Astrocyte (in vitro differentiated cells and primary cell): ENCODE data around the gene C5orf24. TPM values are rescaled to one million over a fixed set of nuclear protein-coding genes. Genes with fewer than 3 reads are reported as not detected.

Experiments
- DNase-seq: peaks from one replicate; pipeline ENCODE4 v3.0.0-alpha.2; 2010; ENCODE audit warnings: low read depth
- FAIRE-seq: peaks from 2 replicates; lab custom pipeline; 2011; peaks lifted over from hg19 to GRCh38; lab: Jason Lieb, UNC
- H2AFZ ChIP-seq: 2 replicates; pipeline ENCODE4 v1.6.0; 2012; ENCODE audit warnings: low read depth, low read length, inconsistent platforms
- H3K27ac ChIP-seq: 2 replicates; pipeline ENCODE4 v1.5.1; 2011; ENCODE audit warnings: low read depth, low read length, inconsistent platforms
- H3K27me3 ChIP-seq: 2 replicates; pipeline ENCODE4 v1.6.0; 2011; ENCODE audit warnings: low read length, inconsistent platforms; ENCODE audit not compliant: insufficient read depth
- H3K36me3 ChIP-seq: 2 replicates; pipeline ENCODE4 v1.5.1; 2011; ENCODE audit warnings: low read length, inconsistent platforms; ENCODE audit not compliant: insufficient read depth
- H3K4me1 ChIP-seq: 2 replicates; pipeline ENCODE4 v1.5.1; 2011; ENCODE audit warnings: low read length, inconsistent platforms; ENCODE audit not compliant: insufficient read depth
- H3K4me2 ChIP-seq: 2 replicates; pipeline ENCODE4 v1.6.0; 2012; ENCODE audit warnings: low read length, inconsistent platforms
- H3K4me3 ChIP-seq: 2 replicates; pipeline ENCODE4 v1.5.1; 2011; ENCODE audit warnings: low read depth, mild to moderate bottlenecking, low read length, inconsistent platforms; ENCODE audit not compliant: insufficient read depth
- H3K79me2 ChIP-seq: 2 replicates; pipeline ENCODE4 v1.6.0; 2012; ENCODE audit warnings: mild to moderate bottlenecking, low read length, inconsistent platforms; ENCODE audit not compliant: insufficient read depth
- H3K9ac ChIP-seq: 2 replicates; pipeline ENCODE4 v1.6.0; 2012; ENCODE audit warnings: mild to moderate bottlenecking, low read length, inconsistent platforms
- H3K9me3 ChIP-seq: 2 replicates; pipeline ENCODE4 v1.5.1; 2012; ENCODE audit warnings: low read depth, mild to moderate bottlenecking, low read length, inconsistent platforms; ENCODE audit not compliant: insufficient read depth
- H4K20me1 ChIP-seq: 2 replicates; pipeline ENCODE4 v1.6.0; 2012; ENCODE audit warnings: low read length, inconsistent platforms; ENCODE audit not compliant: insufficient read depth
- H3K27ac Mint-ChIP-seq: one replicate; pipeline ENCODE4 v1.8.0; 2021; ENCODE audit warnings: mild to moderate bottlenecking, mixed read lengths; ENCODE audit not compliant: unreplicated experiment
- H3K27me3 Mint-ChIP-seq: one replicate; pipeline ENCODE4 v1.8.0; 2021; ENCODE audit warnings: low read depth, mixed read lengths; ENCODE audit not compliant: unreplicated experiment
- H3K36me3 Mint-ChIP-seq: one replicate; pipeline ENCODE4 v1.8.0; 2021; ENCODE audit warnings: low read depth, mixed read lengths; ENCODE audit not compliant: unreplicated experiment
- H3K4me1 Mint-ChIP-seq: one replicate; pipeline ENCODE4 v1.8.0; 2021; ENCODE audit warnings: low read depth, mixed read lengths; ENCODE audit not compliant: unreplicated experiment
- H3K4me3 Mint-ChIP-seq: one replicate; pipeline ENCODE4 v1.8.0; 2021; ENCODE audit warnings: mild to moderate bottlenecking, moderate library complexity, mixed read lengths; ENCODE audit not compliant: unreplicated experiment
- H3K9me3 Mint-ChIP-seq: one replicate; pipeline ENCODE4 v1.8.0; 2021; ENCODE audit warnings: mild to moderate bottlenecking, mixed read lengths; ENCODE audit not compliant: unreplicated experiment
- EZH2 ChIP-seq: IDR thresholded peaks from 2 replicates; pipeline ENCODE4 v1.6.1; 2012; ENCODE audit warnings: mild to moderate bottlenecking, low read length, inconsistent platforms; ENCODE audit not compliant: insufficient read depth
- total RNA-seq: library from RNA; stranded (reverse); gene quantifications from 2 replicates; pipeline ENCODE4 v1.2.1, GENCODE V29; 2021
- TF ChIP-seq, protein P1 (sequence below): IDR thresholded peaks from 2 replicates; pipeline ENCODE4 v1.5.1; 2011; ENCODE audit warnings: low read depth, mild to moderate bottlenecking, inconsistent platforms, low read length, moderate library complexity; ENCODE audit not compliant: insufficient read depth

Gene C5orf24
- total RNA-seq, 1 donor from 2014 or later: 88.4 TPM

DNA sequence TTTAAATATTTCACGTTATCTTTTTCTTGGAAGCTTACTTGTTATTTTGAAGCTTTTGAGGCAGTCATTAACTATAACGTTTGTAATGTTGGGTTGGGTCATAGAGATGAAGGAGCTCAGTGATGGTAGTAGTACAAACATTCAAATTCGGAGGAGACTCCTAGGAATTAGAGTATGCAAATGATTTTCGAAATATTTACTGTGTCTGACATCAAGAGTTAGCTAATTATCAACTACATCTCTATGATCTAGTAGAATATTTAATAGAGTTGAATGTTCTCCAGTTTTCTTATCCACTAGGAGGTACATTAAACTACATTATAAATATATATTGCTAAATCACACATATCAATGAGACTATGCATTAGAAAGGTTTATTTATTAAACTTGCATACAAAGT, 28.8 kb upstream of the C5orf24 start:
- H3K27me3 ChIP-seq: no peaks in the 10 kb centered on the region
- FAIRE-seq: no peak
- H3K79me2 ChIP-seq: no peaks in the 10 kb centered on the region
- Mint-ChIP-seq H3K4me1 (no peaks in the 10 kb centered on the region), H3K36me3 (peaks cover 7% of the 10 kb centered on the region), H3K9me3 (no peaks in the 10 kb centered on the region), H3K27me3 (no peaks in the 10 kb centered on the region), H3K27ac (no peak overlapping the region), H3K4me3 (no peak overlapping the region)
- H3K9me3 ChIP-seq: no peaks in the 10 kb centered on the region
- no peak for DNase-seq
- H3K4me2 ChIP-seq: no peak overlapping the region
- no peak for TF ChIP-seq EZH2
- TF ChIP-seq, protein P1, sequence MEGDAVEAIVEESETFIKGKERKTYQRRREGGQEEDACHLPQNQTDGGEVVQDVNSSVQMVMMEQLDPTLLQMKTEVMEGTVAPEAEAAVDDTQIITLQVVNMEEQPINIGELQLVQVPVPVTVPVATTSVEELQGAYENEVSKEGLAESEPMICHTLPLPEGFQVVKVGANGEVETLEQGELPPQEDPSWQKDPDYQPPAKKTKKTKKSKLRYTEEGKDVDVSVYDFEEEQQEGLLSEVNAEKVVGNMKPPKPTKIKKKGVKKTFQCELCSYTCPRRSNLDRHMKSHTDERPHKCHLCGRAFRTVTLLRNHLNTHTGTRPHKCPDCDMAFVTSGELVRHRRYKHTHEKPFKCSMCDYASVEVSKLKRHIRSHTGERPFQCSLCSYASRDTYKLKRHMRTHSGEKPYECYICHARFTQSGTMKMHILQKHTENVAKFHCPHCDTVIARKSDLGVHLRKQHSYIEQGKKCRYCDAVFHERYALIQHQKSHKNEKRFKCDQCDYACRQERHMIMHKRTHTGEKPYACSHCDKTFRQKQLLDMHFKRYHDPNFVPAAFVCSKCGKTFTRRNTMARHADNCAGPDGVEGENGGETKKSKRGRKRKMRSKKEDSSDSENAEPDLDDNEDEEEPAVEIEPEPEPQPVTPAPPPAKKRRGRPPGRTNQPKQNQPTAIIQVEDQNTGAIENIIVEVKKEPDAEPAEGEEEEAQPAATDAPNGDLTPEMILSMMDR: no peak
- H3K27ac ChIP-seq: no peak overlapping the region
- no peak overlapping the region for H3K9ac ChIP-seq
- no peaks in the 10 kb centered on the region for H3K4me1 ChIP-seq
- no peak overlapping the region for H3K4me3 ChIP-seq
- peaks cover 33% of the 10 kb centered on the region for H3K36me3 ChIP-seq
- H4K20me1 ChIP-seq: no peaks in the 10 kb centered on the region
- H2AFZ ChIP-seq: no peak overlapping the region

DNA sequence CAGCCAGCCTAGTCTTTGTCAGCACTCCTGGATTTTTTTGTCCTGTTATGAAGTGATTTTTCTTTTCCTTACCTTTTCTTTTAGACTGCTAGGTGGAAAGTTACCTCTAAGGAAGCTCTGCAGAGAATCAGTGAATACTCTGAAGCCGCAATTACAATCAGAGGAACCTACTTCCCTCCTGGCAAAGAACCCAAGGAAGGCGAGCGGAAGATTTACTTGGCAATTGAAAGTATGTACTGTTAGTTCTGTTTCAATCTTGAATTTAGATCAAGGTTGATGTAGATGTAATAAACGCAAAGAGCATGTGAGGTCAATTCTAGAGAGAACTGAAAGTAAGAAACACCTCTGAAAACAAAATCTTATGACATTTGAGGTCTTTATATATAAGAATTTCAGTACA, 27.0 kb upstream of the C5orf24 start:
- Mint-ChIP-seq H3K4me3 (no peak overlapping the region), H3K36me3 (peaks cover 5% of the 10 kb centered on the region), H3K27ac (no peak overlapping the region), H3K27me3 (no peaks in the 10 kb centered on the region), H3K4me1 (no peaks in the 10 kb centered on the region), H3K9me3 (no peaks in the 10 kb centered on the region)
- H3K4me2 ChIP-seq: no peak overlapping the region
- H3K9ac ChIP-seq: no peak overlapping the region
- TF ChIP-seq EZH2: no peak
- TF ChIP-seq, protein P1: no peak
- H3K79me2 ChIP-seq: no peaks in the 10 kb centered on the region
- H3K4me1 ChIP-seq: no peaks in the 10 kb centered on the region
- H3K27ac ChIP-seq: no peak overlapping the region
- no peak for FAIRE-seq
- H3K27me3 ChIP-seq: no peaks in the 10 kb centered on the region
- peaks cover 32% of the 10 kb centered on the region for H3K36me3 ChIP-seq
- no peak overlapping the region for H2AFZ ChIP-seq
- H3K4me3 ChIP-seq: no peak overlapping the region
- no peaks in the 10 kb centered on the region for H4K20me1 ChIP-seq
- no peaks in the 10 kb centered on the region for H3K9me3 ChIP-seq
- no peak for DNase-seq

- no peaks in the 10 kb centered on the region for H3K9me3 Mint-ChIP-seq
- TF ChIP-seq, protein P1: no peak
- TF ChIP-seq EZH2: no peak
- H3K4me3 Mint-ChIP-seq: no peak overlapping the region
- DNase-seq (no peak), FAIRE-seq (no peak)
- no peak overlapping the region for H3K4me3 ChIP-seq
- no peak overlapping the region for H2AFZ ChIP-seq
- no peaks in the 10 kb centered on the region for H3K79me2 ChIP-seq
- no peak overlapping the region for H3K4me2 ChIP-seq
- H3K9ac ChIP-seq: no peak overlapping the region
- no peaks in the 10 kb centered on the region for H3K27me3 ChIP-seq
- no peak overlapping the region for H3K27ac Mint-ChIP-seq
- H3K9me3 ChIP-seq: no peaks in the 10 kb centered on the region
- H4K20me1 ChIP-seq: no peaks in the 10 kb centered on the region
- peaks cover 6% of the 10 kb centered on the region for H3K36me3 Mint-ChIP-seq
- no peaks in the 10 kb centered on the region for H3K4me1 Mint-ChIP-seq
- no peaks in the 10 kb centered on the region for H3K4me1 ChIP-seq
- H3K27ac ChIP-seq: no peak overlapping the region
- no peaks in the 10 kb centered on the region for H3K27me3 Mint-ChIP-seq
- peaks cover 30% of the 10 kb centered on the region for H3K36me3 ChIP-seq
Observed at GRCh38 chr5:134819407-134819963, 26.3 kb upstream of the C5orf24 start.
